CD14-positive monocyte (primary cell): ENCODE results near the gene AMDHD2. TPM values are rescaled to one million over a fixed set of nuclear protein-coding genes. Genes with fewer than 3 reads are reported as not detected.
A peak's percentile ranks its signal among the peaks of the same experiment; 100 is the strongest.

Source experiments
- DNase-seq, 3 donors: peaks; one replicate each; pipeline ENCODE4 v3.0.0-alpha.2; 2011 to 2022
- H2AFZ ChIP-seq: 2 replicates; pipeline ENCODE4 v1.6.0; 2012; ENCODE audit warnings: mild to moderate bottlenecking, low read depth, low read length, inconsistent platforms; ENCODE audit not compliant: insufficient read depth, poor library complexity, severe bottlenecking
- H3K27ac ChIP-seq, 2 donors: 1 replicate in 1 of 2; 2 replicates in 1 of 2; pipeline ENCODE4 v1.5.1; 2012 to 2013; ENCODE audit warnings: low read length in 2 of 2, control low read depth in 1 of 2, inconsistent platforms in 1 of 2, low read depth in 1 of 2, mild to moderate bottlenecking in 1 of 2
- H3K27me3 ChIP-seq, 2 donors: one replicate each; pipeline versions ENCODE4 v1.6.0 to v1.6.1; 2011 to 2013; ENCODE audit warnings: low read length in 2 of 2; ENCODE audit not compliant: control insufficient read depth in 2 of 2, insufficient read depth in 2 of 2
- H3K36me3 ChIP-seq, 2 donors: replicated peaks in 1 of 2; 1 replicate in 1 of 2; 2 replicates in 1 of 2; pipeline versions ENCODE4 v1.5.1 to v1.6.1; 2012 to 2013; ENCODE audit warnings: low read length in 2 of 2, control low read depth in 1 of 2, inconsistent platforms in 1 of 2, mild to moderate bottlenecking in 1 of 2; ENCODE audit not compliant: insufficient read depth in 2 of 2, control insufficient read depth in 1 of 2
- H3K4me1 ChIP-seq, 2 donors: 1 replicate in 1 of 2; 2 replicates in 1 of 2; pipeline versions ENCODE4 v1.5.1 to v1.6.1; 2012 to 2013; ENCODE audit warnings: low read length in 2 of 2, control low read depth in 1 of 2, inconsistent platforms in 1 of 2, mild to moderate bottlenecking in 1 of 2, moderate library complexity in 1 of 2; ENCODE audit not compliant: insufficient read depth in 2 of 2, control insufficient read depth in 1 of 2
- H3K4me2 ChIP-seq: replicated peaks from 2 replicates; pipeline ENCODE3; 2012; ENCODE audit warnings: low read length, moderate library complexity, mild to moderate bottlenecking; ENCODE audit not compliant: poor library complexity, severe bottlenecking; ENCODE audit errors: extremely low read depth
- H3K4me3 ChIP-seq, 3 experiments: fragments of 200-600 bp in 1 of 3; sonication (generic) in 1 of 3; replicated peaks in 1 of 3; 1 replicate in 2 of 3; 2 replicates in 1 of 3; pipeline ENCODE4 v1.5.1; 2011 to 2013; ENCODE audit warnings: low read length in 3 of 3, mild to moderate bottlenecking in 3 of 3, control low read depth in 2 of 3, low read depth in 2 of 3, inconsistent platforms in 1 of 3, moderate library complexity in 1 of 3
- H3K79me2 ChIP-seq: 2 replicates; pipeline ENCODE4 v1.6.0; 2012; ENCODE audit warnings: mild to moderate bottlenecking, control low read depth, inconsistent platforms, low read length, moderate library complexity; ENCODE audit not compliant: insufficient read depth
- H3K9ac ChIP-seq: 2 replicates; pipeline ENCODE4 v1.6.0; 2017; ENCODE audit warnings: low read length, mild to moderate bottlenecking; ENCODE audit not compliant: insufficient read depth, poor library complexity, severe bottlenecking
- H3K9me3 ChIP-seq, 2 donors: replicated peaks in 1 of 2; 1 replicate in 1 of 2; 2 replicates in 1 of 2; pipeline versions ENCODE4 v1.5.1 to v1.6.1; 2012 to 2013; ENCODE audit warnings: low read length in 2 of 2, control low read depth in 1 of 2; ENCODE audit not compliant: control insufficient read depth in 1 of 2, insufficient read depth in 1 of 2
- H4K20me1 ChIP-seq: 2 replicates; pipeline ENCODE4 v1.6.0; 2012; ENCODE audit warnings: mild to moderate bottlenecking, low read length, control low read depth, moderate library complexity; ENCODE audit not compliant: insufficient read depth
- H3K27ac Mint-ChIP-seq, 7 donors: one replicate each; pipeline ENCODE4 v1.8.0; 2020; ENCODE audit warnings: mild to moderate bottlenecking in 7 of 7, mixed read lengths in 7 of 7, moderate library complexity in 6 of 7, inconsistent platforms in 2 of 7
- H3K27me3 Mint-ChIP-seq, 3 donors: one replicate each; pipeline ENCODE4 v1.8.0; 2021 to 2022; ENCODE audit warnings: low read depth in 3 of 3, mild to moderate bottlenecking in 3 of 3, mixed read lengths in 3 of 3, moderate library complexity in 3 of 3, inconsistent platforms in 1 of 3
- H3K36me3 Mint-ChIP-seq, 2 donors: one replicate each; pipeline ENCODE4 v1.8.0; 2020; ENCODE audit warnings: mixed read lengths in 2 of 2, inconsistent platforms in 1 of 2, mild to moderate bottlenecking in 1 of 2
- H3K4me1 Mint-ChIP-seq: one replicate; pipeline ENCODE4 v1.8.0; 2020; ENCODE audit warnings: mild to moderate bottlenecking, mixed read lengths
- H3K4me3 Mint-ChIP-seq, 2 donors: one replicate each; pipeline ENCODE4 v1.8.0; 2020; ENCODE audit warnings: mild to moderate bottlenecking in 2 of 2, mixed read lengths in 2 of 2, moderate library complexity in 1 of 2
- H3K9me3 Mint-ChIP-seq, 7 donors: one replicate each; pipeline ENCODE4 v1.8.0; 2020 to 2022; ENCODE audit warnings: mixed read lengths in 7 of 7, mild to moderate bottlenecking in 6 of 7, moderate library complexity in 6 of 7, inconsistent platforms in 2 of 7
- CTCF ChIP-seq: fragments of 200-600 bp; IDR thresholded peaks from one replicate; pipeline ENCODE4 v1.8.0; 2022; ENCODE audit warnings: antibody characterized with exemption, mild to moderate bottlenecking
- WGBS: methylation state at CpG from one replicate; pipeline ENCODE4 v1.1.5; 2013; ENCODE audit warnings: missing lambda C conversion rate; ENCODE audit not compliant: insufficient coverage; 5-methylcytosine and 5-hydroxymethylcytosine counted together
- intact Hi-C, 2 donors: fragments of 100-400 bp; cut with micrococcal nuclease; formaldehyde crosslinking; loops; one replicate each; pipeline versions ENCODE4 v1.15.0 to v1.15.1; 2023
- polyA plus RNA-seq, 3 donors: library from polyadenylated mRNA; depleted of rRNA in 1 of 3; unstranded in 2 of 3; stranded (reverse) in 1 of 3; fragments of 300-500 nt in 2 of 3; fragments of >200 nt in 1 of 3; fragmentation: Illumina TruSeq in 2 of 3; gene quantifications; 1 replicate in 2 of 3; 2 replicates in 1 of 3; pipeline ENCODE4 v1.2.3, GENCODE V29; 2012 to 2021

The AMDHD2 gene
- polyA plus RNA-seq, 3 donors: 6.9 to 57.8 (median 8.4) TPM

GRCh38 chr16:2531371-2531695, 11.2 kb downstream of the AMDHD2 start, which contains the start of gene CEMP1:
Gene CEMP1 (minus strand): TSS chr16:2531408. CDS start chr16:2531073, 335 bp downstream.
- H3K4me1 ChIP-seq: peaks cover 45 to 60% of the 10 kb centered on the region in 2 donors
- peaks cover 3% of the 10 kb centered on the region for H3K79me2 ChIP-seq
- H3K9me3 Mint-ChIP-seq: no peaks in the 10 kb centered on the region
- no peak for TF ChIP-seq CTCF
- H3K27me3 Mint-ChIP-seq: peaks cover 0 to 5% (median 0%) of the 10 kb centered on the region in 3 donors
- peak within 1 kb of the TSS; percentile 61 for H2AFZ ChIP-seq
- intact Hi-C loops: no loop called here
- H3K9me3 ChIP-seq: no peaks in the 10 kb centered on the region
- DNase-seq: no peak
- H3K9ac ChIP-seq: peak within 1 kb of the TSS; percentile 95
- H3K27ac ChIP-seq: peak within 1 kb of the TSS; percentile 99 to 100
- H3K4me3 ChIP-seq: peak within 1 kb of the TSS; percentile 48 to 92 (median 88)
- H3K4me3 Mint-ChIP-seq: peak within 1 kb of the TSS; percentile 91 to 97
- peak within 1 kb of the TSS; percentile 98 to 100 (median 98) for H3K27ac Mint-ChIP-seq
- H3K36me3 Mint-ChIP-seq: peaks cover 22 to 48% of the 10 kb centered on the region in 2 donors
- H3K27me3 ChIP-seq: no peaks in the 10 kb centered on the region
- H3K4me1 Mint-ChIP-seq: peaks cover 41% of the 10 kb centered on the region
- 0% methylated on average over 8 of the region's 11 CpGs for WGBS
- peak within 1 kb of the TSS; percentile 100 for H3K4me2 ChIP-seq
- H3K36me3 ChIP-seq: peaks cover 38 to 45% of the 10 kb centered on the region in 2 donors
- peaks cover 49% of the 10 kb centered on the region for H4K20me1 ChIP-seq

- Mint-ChIP-seq H3K36me3 (peaks cover 20 to 43% of the 10 kb centered on the region in 2 donors), H3K4me3 (peak overlapping the region; percentile 91 to 97), H3K27ac (peak overlapping the region; percentile 98 to 100 (median 98)), H3K9me3 (no peaks in the 10 kb centered on the region), H3K27me3 (peaks cover 0 to 5% (median 0%) of the 10 kb centered on the region in 3 donors), H3K4me1 (peaks cover 47% of the 10 kb centered on the region)
- Histone ChIP-seq H3K4me1 (peaks cover 51 to 66% of the 10 kb centered on the region in 2 donors), H3K4me2 (peak overlapping the region; percentile 100), H2AFZ (peak overlapping the region; percentile 61), H3K27me3 (no peaks in the 10 kb centered on the region), H3K79me2 (peaks cover 3% of the 10 kb centered on the region), H3K4me3 (peak overlapping the region; percentile 48 to 92 (median 88)), H3K9ac (peak overlapping the region; percentile 95), H3K36me3 (peaks cover 34 to 40% of the 10 kb centered on the region in 2 donors), H4K20me1 (peaks cover 45% of the 10 kb centered on the region), H3K27ac (peak overlapping the region; percentile 99 to 100), H3K9me3 (no peaks in the 10 kb centered on the region)
- DNase-seq: peak; percentile 97 to 99 (median 98)
- TF ChIP-seq CTCF: no peak
- intact Hi-C loops: loop anchor here in 1 of 2 donors (1.0 kb wide), 1 partner anchor 12 kb away; the partner anchor contains the start of gene AMDHD2
- under 1% methylated on average over 81 of the region's 84 CpGs for WGBS
Measured at GRCh38 chr16:2531696-2532493, 11.7 kb downstream of the AMDHD2 start.
